ENCODE measurements around the gene GREM2. TPM values are rescaled to one million over a fixed set of nuclear protein-coding genes. Genes with fewer than 3 reads are reported as not detected.
A peak's percentile ranks its signal among the peaks of the same experiment; 100 is the strongest.

The GREM2 gene
- total RNA-seq, 1 experiment from 2014 or later, result not detected

- H3K9me3 ChIP-seq (ENCODE audit: control insufficient read depth, low read depth, low read length), result no peaks in the 10 kb centered on the region
- no peaks in the 10 kb centered on the region for H3K27me3 Mint-ChIP-seq (ENCODE audit: low read depth)
- H3K79me2 ChIP-seq (ENCODE audit: insufficient read depth, low read length), result no peaks in the 10 kb centered on the region
- H4K91ac ChIP-seq (ENCODE audit: insufficient read length, low read depth, low read length), result no peak overlapping the region
- H4K5ac ChIP-seq (ENCODE audit: insufficient read length, low read depth, low read length), result no peak overlapping the region
- H4K8ac ChIP-seq (replicated peaks; ENCODE audit: insufficient read length, low read depth, low read length), result no peak overlapping the region
- H3K9me3 Mint-ChIP-seq, result no peaks in the 10 kb centered on the region
- H3K14ac ChIP-seq (ENCODE audit: insufficient read depth, low read length), result no peak overlapping the region
- H3K27me3 ChIP-seq (ENCODE audit: insufficient read depth, low read length), result no peaks in the 10 kb centered on the region
- H4K20me1 ChIP-seq (ENCODE audit: control insufficient read depth, insufficient read depth, insufficient read length), result no peaks in the 10 kb centered on the region
- TF ChIP-seq, protein P1, sequence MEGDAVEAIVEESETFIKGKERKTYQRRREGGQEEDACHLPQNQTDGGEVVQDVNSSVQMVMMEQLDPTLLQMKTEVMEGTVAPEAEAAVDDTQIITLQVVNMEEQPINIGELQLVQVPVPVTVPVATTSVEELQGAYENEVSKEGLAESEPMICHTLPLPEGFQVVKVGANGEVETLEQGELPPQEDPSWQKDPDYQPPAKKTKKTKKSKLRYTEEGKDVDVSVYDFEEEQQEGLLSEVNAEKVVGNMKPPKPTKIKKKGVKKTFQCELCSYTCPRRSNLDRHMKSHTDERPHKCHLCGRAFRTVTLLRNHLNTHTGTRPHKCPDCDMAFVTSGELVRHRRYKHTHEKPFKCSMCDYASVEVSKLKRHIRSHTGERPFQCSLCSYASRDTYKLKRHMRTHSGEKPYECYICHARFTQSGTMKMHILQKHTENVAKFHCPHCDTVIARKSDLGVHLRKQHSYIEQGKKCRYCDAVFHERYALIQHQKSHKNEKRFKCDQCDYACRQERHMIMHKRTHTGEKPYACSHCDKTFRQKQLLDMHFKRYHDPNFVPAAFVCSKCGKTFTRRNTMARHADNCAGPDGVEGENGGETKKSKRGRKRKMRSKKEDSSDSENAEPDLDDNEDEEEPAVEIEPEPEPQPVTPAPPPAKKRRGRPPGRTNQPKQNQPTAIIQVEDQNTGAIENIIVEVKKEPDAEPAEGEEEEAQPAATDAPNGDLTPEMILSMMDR (conservative IDR thresholded peaks at IDR 0.05), result no peak
- DNase-seq, result peak; percentile 40
- no CpG with 5 or more reads among the region's 7 CpGs for WGBS (ENCODE audit: extremely low coverage, insufficient read length, low lambda C conversion rate)
- no peak overlapping the region for H2BK20ac ChIP-seq (ENCODE audit: low read depth, low read length, poor library complexity, severe bottlenecking)
- no peaks in the 10 kb centered on the region for H3K4me1 ChIP-seq (ENCODE audit: insufficient read depth, low read length)
- no peak overlapping the region for H3T11ph ChIP-seq (ENCODE audit: low read length)
- H3K23me2 ChIP-seq (ENCODE audit: insufficient read length, low read depth, low read length, poor library complexity, severe bottlenecking), result no peaks in the 10 kb centered on the region
- H3K23ac ChIP-seq (ENCODE audit: insufficient read length, low read depth, low read length), result no peak overlapping the region
- peaks cover 3 to 7% of the 10 kb centered on the region in 2 experiments; a peak in 3 of 4 replicates for H3K4me1 Mint-ChIP-seq
- H3K4me3 Mint-ChIP-seq, result no peak overlapping the region
- H3K4me2 ChIP-seq (ENCODE audit: insufficient read depth, insufficient read length, low read length), result no peak overlapping the region
- no peaks in the 10 kb centered on the region for H3K79me1 ChIP-seq (ENCODE audit: insufficient read depth, low read depth, low read length, poor library complexity, severe bottlenecking)
- H3K36me3 Mint-ChIP-seq (ENCODE audit: insufficient read depth in 1 of 3, low read depth in 3 of 3), result no peaks in the 10 kb centered on the region
- H3K18ac ChIP-seq (ENCODE audit: insufficient read length, low read depth, low read length), result no peak overlapping the region
- H3K27ac Mint-ChIP-seq, result no peak overlapping the region
- H3K27ac ChIP-seq (ENCODE audit: insufficient read length, low read depth, low read length), result no peak overlapping the region
- H2AFZ ChIP-seq (ENCODE audit: low read length), result no peak overlapping the region
- H3K4ac ChIP-seq (ENCODE audit: low read depth, low read length), result no peak overlapping the region
- no peak overlapping the region for H2BK5ac ChIP-seq (ENCODE audit: insufficient read length, low read length)
- H3K9ac ChIP-seq (ENCODE audit: extremely low read depth, insufficient read length, low read length), result no peak overlapping the region
- H3K56ac ChIP-seq (ENCODE audit: insufficient read length, low read depth, low read length), result no peak overlapping the region
- no peak overlapping the region for H2BK12ac ChIP-seq (ENCODE audit: insufficient read length, low read depth, low read length)
- no peak overlapping the region for H2BK120ac ChIP-seq (ENCODE audit: low read depth, low read length, poor library complexity, severe bottlenecking)
- no peak overlapping the region for H2AK5ac ChIP-seq (ENCODE audit: insufficient read length, low read length)
- H2BK15ac ChIP-seq (ENCODE audit: low read depth, low read length), result no peak overlapping the region
These were observed 85.6 kb downstream of the GREM2 start for GRCh38 chr1:240526312-240526711.
